B cell (primary cell): ENCODE measurements around the gene SHOX. TPM values are rescaled to one million over a fixed set of nuclear protein-coding genes. Genes with fewer than 3 reads are reported as not detected.

Experiments used
- ATAC-seq: fragments of 200-7000 bp; cut with Tn5 transposase; one replicate; pipeline ENCODE4 v1.10.0; 2021; ENCODE audit warnings: low read depth, mild to moderate bottlenecking, moderate number of reproducible peaks, moderate library complexity
- CTCF ChIA-PET: fragments of 350-600 bp; sonication (Branson Sonifier 250); formaldehyde crosslinking; loops from one replicate; lab custom pipeline; 2021; ENCODE audit warnings: antibody characterized with exemption, inconsistent platforms; lab: Charles Lee
- POLR2A ChIA-PET: fragments of 350-600 bp; sonication (Branson Sonifier 250); formaldehyde crosslinking; loops from one replicate; lab custom pipeline; 2021; ENCODE audit warnings: antibody characterized with exemption; lab: Charles Lee
- DNase-seq: peaks from one replicate; pipeline ENCODE4 v3.0.0; 2013
- H2AFZ ChIP-seq: 2 replicates; pipeline ENCODE4 v1.6.1; 2012; ENCODE audit warnings: mild to moderate bottlenecking, low read depth, low read length; ENCODE audit not compliant: insufficient read depth, poor library complexity, severe bottlenecking
- H3K27ac ChIP-seq, 2 donors: 1 replicate in 1 of 2; 2 replicates in 1 of 2; pipeline ENCODE4 v1.5.1; 2012 to 2013; ENCODE audit warnings: low read length in 2 of 2, mild to moderate bottlenecking in 2 of 2, moderate library complexity in 1 of 2
- H3K27me3 ChIP-seq, 4 experiments: fragments of 200-600 bp in 1 of 4; sonication (generic) in 1 of 4; replicated peaks in 1 of 4; 1 replicate in 2 of 4; 2 replicates in 2 of 4; pipeline versions ENCODE4 v1.6.1 to v1.7.0; 2013 to 2016; ENCODE audit warnings: low read length in 3 of 4, mild to moderate bottlenecking in 2 of 4, mixed read lengths in 1 of 4, moderate library complexity in 1 of 4; ENCODE audit not compliant: insufficient read depth in 4 of 4, control insufficient read depth in 3 of 4; ENCODE audit errors: control extremely low read depth in 1 of 4
- H3K36me3 ChIP-seq, 2 experiments: replicated peaks in 1 of 2; 1 replicate in 1 of 2; 2 replicates in 1 of 2; pipeline versions ENCODE4 v1.6.1 to v1.7.1; 2013; ENCODE audit warnings: low read length in 1 of 2; ENCODE audit not compliant: insufficient read depth in 2 of 2, control insufficient read depth in 1 of 2; ENCODE audit errors: control extremely low read depth in 1 of 2, extremely low read depth in 1 of 2
- H3K4me1 ChIP-seq, 2 donors: fragments of 200-600 bp in 1 of 2; sonication (generic) in 1 of 2; 1 replicate in 1 of 2; 2 replicates in 1 of 2; pipeline versions ENCODE4 v1.5.1 to v1.6.1; 2013 to 2017; ENCODE audit warnings: low read length in 2 of 2; ENCODE audit not compliant: control insufficient read depth in 2 of 2, insufficient read depth in 2 of 2
- H3K4me2 ChIP-seq: replicated peaks from 2 replicates; pipeline ENCODE3; 2012; ENCODE audit warnings: mild to moderate bottlenecking, low read depth, low read length; ENCODE audit not compliant: poor library complexity, severe bottlenecking
- H3K4me3 ChIP-seq, 5 experiments: fragments of 200-600 bp in 1 of 5; sonication (generic) in 1 of 5; 1 replicate in 3 of 5; 2 replicates in 2 of 5; pipeline versions ENCODE4 v1.5.1 to v1.7.0; 2011 to 2016; ENCODE audit warnings: low read length in 4 of 5, mild to moderate bottlenecking in 4 of 5, low read depth in 2 of 5, control low read depth in 1 of 5, moderate library complexity in 1 of 5; ENCODE audit not compliant: insufficient read depth in 1 of 5; ENCODE audit errors: control extremely low read depth in 1 of 5, extremely low read depth in 1 of 5
- H3K79me2 ChIP-seq: fragments of 200-600 bp; sonication (generic); one replicate; pipeline ENCODE4 v1.6.0; 2016; ENCODE audit warnings: low read length; ENCODE audit not compliant: control insufficient read depth, insufficient read depth
- H3K9ac ChIP-seq: fragments of 200-600 bp; sonication (generic); 2 replicates; pipeline ENCODE4 v1.6.1; 2017; ENCODE audit warnings: mild to moderate bottlenecking, low read length, moderate library complexity
- H3K9me3 ChIP-seq, 3 donors: one replicate each; pipeline versions ENCODE4 v1.6.1 to v1.7.1; 2013; ENCODE audit warnings: low read length in 2 of 3; ENCODE audit not compliant: control insufficient read depth in 2 of 3, insufficient read depth in 1 of 3; ENCODE audit errors: control extremely low read depth in 1 of 3
- H4K20me1 ChIP-seq: 2 replicates; pipeline ENCODE4 v1.6.0; 2012; ENCODE audit warnings: mild to moderate bottlenecking, low read length; ENCODE audit not compliant: insufficient read depth, control insufficient read depth, poor library complexity, severe bottlenecking
- H3K27ac Mint-ChIP-seq: one replicate; pipeline ENCODE4 v1.8.0; 2021; ENCODE audit warnings: mixed read lengths
- H3K27me3 Mint-ChIP-seq: one replicate; pipeline ENCODE4 v1.8.0; 2021; ENCODE audit warnings: mixed read lengths
- H3K4me1 Mint-ChIP-seq: one replicate; pipeline ENCODE4 v1.8.0; 2021; ENCODE audit warnings: mixed read lengths
- H3K4me3 Mint-ChIP-seq: one replicate; pipeline ENCODE4 v1.8.0; 2021; ENCODE audit warnings: mixed read lengths
- H3K9me3 Mint-ChIP-seq: one replicate; pipeline ENCODE4 v1.8.0; 2022; ENCODE audit warnings: mixed read lengths; ENCODE audit not compliant: insufficient read depth
- CTCF ChIP-seq: fragments of 200-600 bp; IDR thresholded peaks from one replicate; pipeline ENCODE4 v1.8.0; 2022; ENCODE audit warnings: antibody characterized with exemption, mild to moderate bottlenecking
- EZH2 ChIP-seq: IDR thresholded peaks from 2 replicates; pipeline ENCODE4 v1.6.1; 2012; ENCODE audit warnings: borderline replicate concordance, low read depth, mild to moderate bottlenecking, moderate library complexity, low read length; ENCODE audit not compliant: insufficient read depth, poor library complexity, severe bottlenecking
- WGBS: methylation state at CpG from one replicate; pipeline ENCODE4 v1.1.5; 2013; ENCODE audit warnings: missing lambda C conversion rate; ENCODE audit not compliant: insufficient coverage; 5-methylcytosine and 5-hydroxymethylcytosine counted together
- intact Hi-C: fragments of 100-400 bp; cut with micrococcal nuclease; formaldehyde crosslinking; loops from one replicate; pipeline ENCODE4 v1.10.0; 2022
- polyA plus RNA-seq: library from polyadenylated mRNA; depleted of rRNA; stranded (reverse); fragments of >200 nt; gene quantifications from 2 replicates; pipeline ENCODE4 v1.2.3, GENCODE V29; 2012
- total RNA-seq, 2 donors: library from RNA; stranded (reverse); fragments of 120-200 nt in 1 of 2; gene quantifications; 1 replicate in 1 of 2; 2 replicates in 1 of 2; pipeline versions ENCODE4 v1.2.3 to v1.2.4, GENCODE V29; 2013 to 2022

The SHOX gene
- total and polyA plus RNA-seq, 2 donors (not counting 1 experiment from before 2014, with no cell fraction given): not detected

GRCh38 chrX:635428-636090 is 5.0 kb downstream of the SHOX start:
- intact Hi-C loops: no loop called here
- peaks cover 0 to 73% (median 24%) of the 10 kb centered on the region in 4 experiments for H3K27me3 ChIP-seq

More at GRCh38 chrX:635428-636090, 5.0 kb downstream of the SHOX start:
- Histone ChIP-seq H3K27ac (no peak overlapping the region), H3K4me2 (no peak overlapping the region), H3K79me2 (no peaks in the 10 kb centered on the region), H4K20me1 (no peaks in the 10 kb centered on the region), H3K4me1 (no peaks in the 10 kb centered on the region), H3K9me3 (peaks cover 0 to 23% (median 0%) of the 10 kb centered on the region in 3 donors), H3K9ac (no peak overlapping the region), H3K4me3 (no peak overlapping the region), H2AFZ (no peak overlapping the region), H3K36me3 (no peaks in the 10 kb centered on the region)
- no peak overlapping the region for H3K4me3 Mint-ChIP-seq
- CTCF ChIA-PET: no interaction called here
- no peak overlapping the region for H3K27ac Mint-ChIP-seq
- H3K27me3 Mint-ChIP-seq: peaks cover 57% of the 10 kb centered on the region
- no peak for TF ChIP-seq CTCF
- no peak for TF ChIP-seq EZH2
- peaks cover 7% of the 10 kb centered on the region for H3K4me1 Mint-ChIP-seq
- 10% methylated on average over 18 of the region's 29 CpGs for WGBS
- DNase-seq (no peak), ATAC-seq (no peak)
- POLR2A ChIA-PET: no interaction called here
- H3K9me3 Mint-ChIP-seq: no peaks in the 10 kb centered on the region
